ENCODE measurements around the gene MED29. TPM values are rescaled to one million over a fixed set of nuclear protein-coding genes. Genes with fewer than 3 reads are reported as not detected.

MED29 gene
- polyA plus RNA-seq, 1 experiment = 36.6 TPM

DNA sequence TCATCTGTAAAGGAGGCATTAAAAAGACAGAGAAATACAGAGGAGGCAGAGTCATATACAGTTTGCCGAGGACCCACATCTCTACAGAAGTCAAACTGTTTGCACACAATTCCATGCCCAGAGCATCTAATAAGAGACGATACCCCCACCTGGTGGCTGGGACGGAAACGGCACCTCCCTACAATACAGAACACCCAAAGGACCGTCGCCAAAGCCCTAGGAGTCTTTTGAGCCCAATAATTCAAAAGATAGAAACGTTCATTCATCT is 20.6 kb downstream of the MED29 start:
- no peaks in the 10 kb centered on the region for H3K27me3 ChIP-seq (ENCODE audit: control insufficient read depth, insufficient read depth, low read length)
- CTCF ChIA-PET = interaction anchor here (0.6 to 2.3 kb wide), 28 partner anchors 8 to 300 kb away, joined by 3 to 178 read pairs (median 4); partner anchors contain the start of genes EID2B, MED29, PAF1 and RPS16
- POLR2A ChIA-PET = interaction anchor here (1.0 to 1.4 kb wide), 2 partner anchors 14 to 20 kb away, joined by 3 to 7 read pairs; partner anchors contain the start of gene MED29
- 0 out of 2 replicates have a peak overlapping the region, but pooled peaks have one; percentile 1 for H3K4me3 ChIP-seq (ENCODE audit: low read depth, low read length)
- DNase-seq (ENCODE audit: low read depth) = no peak
- TF ChIP-seq, protein P1, sequence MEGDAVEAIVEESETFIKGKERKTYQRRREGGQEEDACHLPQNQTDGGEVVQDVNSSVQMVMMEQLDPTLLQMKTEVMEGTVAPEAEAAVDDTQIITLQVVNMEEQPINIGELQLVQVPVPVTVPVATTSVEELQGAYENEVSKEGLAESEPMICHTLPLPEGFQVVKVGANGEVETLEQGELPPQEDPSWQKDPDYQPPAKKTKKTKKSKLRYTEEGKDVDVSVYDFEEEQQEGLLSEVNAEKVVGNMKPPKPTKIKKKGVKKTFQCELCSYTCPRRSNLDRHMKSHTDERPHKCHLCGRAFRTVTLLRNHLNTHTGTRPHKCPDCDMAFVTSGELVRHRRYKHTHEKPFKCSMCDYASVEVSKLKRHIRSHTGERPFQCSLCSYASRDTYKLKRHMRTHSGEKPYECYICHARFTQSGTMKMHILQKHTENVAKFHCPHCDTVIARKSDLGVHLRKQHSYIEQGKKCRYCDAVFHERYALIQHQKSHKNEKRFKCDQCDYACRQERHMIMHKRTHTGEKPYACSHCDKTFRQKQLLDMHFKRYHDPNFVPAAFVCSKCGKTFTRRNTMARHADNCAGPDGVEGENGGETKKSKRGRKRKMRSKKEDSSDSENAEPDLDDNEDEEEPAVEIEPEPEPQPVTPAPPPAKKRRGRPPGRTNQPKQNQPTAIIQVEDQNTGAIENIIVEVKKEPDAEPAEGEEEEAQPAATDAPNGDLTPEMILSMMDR (IDR thresholded peaks at IDR 0.05; ENCODE audit: insufficient read depth, low read depth, low read length) = peak; percentile 85
- peaks cover 17% of the 10 kb centered on the region for H3K36me3 ChIP-seq (ENCODE audit: control insufficient read depth, insufficient read depth, low read length)

DNA sequence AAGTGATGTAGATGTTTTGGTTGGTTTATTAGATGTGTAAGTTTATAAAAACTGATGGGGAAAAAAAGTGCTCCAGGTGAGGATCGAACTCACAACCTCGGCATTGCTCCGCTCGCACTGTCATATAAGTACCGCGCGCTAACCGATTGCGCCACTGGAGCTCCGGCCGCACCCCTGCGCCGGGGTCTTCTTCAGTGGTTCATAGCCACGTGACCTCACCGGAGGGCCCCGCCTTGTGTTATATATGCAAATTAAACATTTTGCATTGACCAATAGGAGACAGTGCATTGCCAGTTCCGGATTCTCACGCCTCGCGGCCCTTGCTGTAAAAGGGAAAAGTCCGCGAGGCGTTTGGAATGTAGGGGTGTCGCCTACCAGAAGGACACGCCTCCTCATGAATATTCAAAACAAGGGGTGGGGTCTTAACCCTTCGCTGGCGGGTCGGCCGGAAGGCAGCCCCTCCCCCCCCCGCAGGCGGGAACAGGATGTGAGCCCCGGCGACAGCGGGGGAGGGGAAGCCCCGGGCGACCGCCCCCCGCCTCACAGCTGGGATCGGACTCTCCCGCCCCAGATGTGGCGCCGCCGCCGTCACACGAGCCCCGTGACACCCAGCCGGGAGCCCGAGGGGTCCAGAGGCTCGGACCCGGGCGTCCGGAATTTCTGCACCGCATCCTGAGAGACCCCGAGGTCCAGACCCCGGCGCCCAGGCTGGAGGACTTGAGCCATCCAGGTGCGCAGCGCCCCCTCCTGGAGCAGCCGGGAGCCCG is 21.1 kb downstream of the MED29 start, which contains the start of gene PLEKHG2:
PLEKHG2 (plus strand) TSS at position 570 of the 767 bp plus-strand sequence. CDS start 1,418 bp downstream, outside the sequence.
- Histone ChIP-seq H3K36me3 (ENCODE audit: control insufficient read depth, insufficient read depth, low read length) (peaks cover 18% of the 10 kb centered on the region), H3K27me3 (ENCODE audit: control insufficient read depth, insufficient read depth, low read length) (no peaks in the 10 kb centered on the region), H3K4me3 (ENCODE audit: low read depth, low read length) (peak within 1 kb of the TSS; percentile 78)
- peak; percentile 99 for DNase-seq (ENCODE audit: low read depth)
- CTCF ChIA-PET = interaction anchor here (0.8 to 2.3 kb wide), 25 partner anchors 9 to 301 kb away, joined by 3 to 178 read pairs (median 4); partner anchors contain the start of genes EID2B, MED29, PAF1 and RPS16
- TF ChIP-seq, protein P1 (IDR thresholded peaks at IDR 0.05; ENCODE audit: insufficient read depth, low read depth, low read length) = peak; percentile 90
- POLR2A ChIA-PET = interaction anchor here (0.7 to 1.4 kb wide), 4 partner anchors 14 to 286 kb away, joined by 3 to 7 read pairs (median 4); partner anchors contain the start of gene MED29

DNA sequence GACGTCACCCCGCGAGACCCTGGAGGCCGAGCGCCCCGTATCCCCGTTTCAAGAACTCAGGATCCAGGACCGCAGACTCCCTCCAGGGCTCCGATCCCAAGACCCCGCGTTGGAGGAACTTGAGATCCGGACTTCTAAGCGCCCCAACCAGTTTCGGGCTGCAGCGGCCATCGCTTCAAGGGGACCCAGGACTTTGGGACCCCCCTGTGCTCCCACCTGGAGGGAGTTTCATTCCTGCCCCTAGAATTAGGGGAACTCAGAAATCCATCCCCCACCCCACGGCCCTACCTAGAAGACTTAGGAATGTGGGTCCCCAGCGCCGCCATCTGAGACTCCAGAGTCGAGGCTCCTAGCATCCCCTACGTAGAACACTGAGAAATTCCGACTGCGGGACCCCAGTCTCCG is 21.7 kb downstream of the MED29 start:
- TF ChIP-seq, protein P1 (IDR thresholded peaks at IDR 0.05; ENCODE audit: insufficient read depth, low read depth, low read length) = no peak
- CTCF ChIA-PET = interaction anchor here (1.0 to 2.4 kb wide), 8 partner anchors 9 to 284 kb away, joined by 3 to 178 read pairs (median 12); no protein-coding TSS in a partner anchor
- POLR2A ChIA-PET = interaction anchor here (0.7 to 2.2 kb wide), 3 partner anchors 16 to 287 kb away, joined by 4 to 17 read pairs (median 5); partner anchors contain the start of gene RPS16
- DNase-seq (ENCODE audit: low read depth) = no peak
- Histone ChIP-seq H3K4me3 (ENCODE audit: low read depth, low read length) (peak overlapping the region; percentile 78), H3K36me3 (ENCODE audit: control insufficient read depth, insufficient read depth, low read length) (peaks cover 20% of the 10 kb centered on the region), H3K27me3 (ENCODE audit: control insufficient read depth, insufficient read depth, low read length) (no peaks in the 10 kb centered on the region)

DNA sequence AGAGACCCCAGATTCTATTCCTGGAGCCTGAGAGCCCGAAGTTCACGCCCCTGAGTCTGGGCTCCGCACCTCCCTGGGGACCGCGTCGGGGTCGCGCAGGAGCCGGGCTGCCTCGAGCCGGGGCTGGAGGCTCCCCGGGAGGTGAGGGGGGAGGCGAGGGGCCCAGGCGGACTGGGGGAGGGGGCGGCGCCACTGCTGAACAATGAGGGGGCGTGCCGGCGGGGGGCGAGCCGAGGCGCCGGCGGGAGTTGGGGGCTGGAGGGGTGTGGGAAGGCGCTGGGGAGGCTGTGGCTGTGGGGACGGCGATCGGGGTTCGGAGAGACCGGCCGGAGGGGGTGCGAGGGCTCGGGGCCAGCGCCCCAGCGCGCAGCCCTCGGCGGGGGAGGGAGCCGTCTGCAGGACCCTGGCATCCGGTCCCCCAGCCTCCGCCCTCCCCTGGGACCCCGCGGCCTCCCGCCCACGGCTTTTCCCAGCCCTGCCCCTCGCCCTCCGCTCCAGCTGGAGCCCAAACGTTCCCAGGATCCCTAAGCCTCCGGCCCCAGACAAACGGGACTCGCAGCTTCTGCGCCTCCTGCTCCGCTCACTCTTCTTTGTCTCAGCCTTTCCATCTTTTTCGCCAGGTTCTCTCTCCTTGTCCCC is 22.2 kb downstream of the MED29 start:
- TF ChIP-seq, protein P1 (IDR thresholded peaks at IDR 0.05; ENCODE audit: insufficient read depth, low read depth, low read length) = no peak
- ChIA-PET CTCF (interaction anchor here (0.6 to 2.9 kb wide), 8 partner anchors 9 to 79 kb away, joined by 3 to 20 read pairs (median 4); partner anchors contain the start of genes MED29, RPS16 and SUPT5H), POLR2A (interaction anchor here (0.6 to 2.2 kb wide), 3 partner anchors 22 to 67 kb away, joined by 4 to 17 read pairs (median 9); partner anchors contain the start of genes PAF1, RPS16 and TIMM50)
- no peaks in the 10 kb centered on the region for H3K27me3 ChIP-seq (ENCODE audit: control insufficient read depth, insufficient read depth, low read length)
- no peak for DNase-seq (ENCODE audit: low read depth)
- peaks cover 18% of the 10 kb centered on the region for H3K36me3 ChIP-seq (ENCODE audit: control insufficient read depth, insufficient read depth, low read length)
- peak overlapping the region; percentile 78 for H3K4me3 ChIP-seq (ENCODE audit: low read depth, low read length)

Data from BJ (cell line).